HG03469 (cell line): ENCODE measurements around the gene INTS2.
"Not testable (repeated sequence)": the region's sequence is repeated elsewhere in the genome, so short reads cannot be mapped to it uniquely, and the experiment has no call there.

ENCODE experiments used
- ATAC-seq: cut with Tn5 transposase; IDR thresholded peaks from one replicate; pipeline ENCODE4 v1.9.1; 2021; ENCODE audit warnings: mild to moderate bottlenecking, moderate library complexity, moderate number of reproducible peaks; ENCODE audit not compliant: unreplicated experiment

INTS2 gene

GRCh38 chr17:61894310-61894709, 33.5 kb downstream of the INTS2 start:
- ATAC-seq: not testable (repeated sequence)

GRCh38 chr17:61887733-61888132, 40.0 kb downstream of the INTS2 start:
- ATAC-seq: not testable (repeated sequence)

GRCh38 chr17:61885865-61886264, 41.9 kb downstream of the INTS2 start:
- not testable (repeated sequence) for ATAC-seq

- no peak for ATAC-seq
These were observed 42.9 kb downstream of the INTS2 start for GRCh38 chr17:61884864-61885263.

- ATAC-seq: no peak
These were observed 47.1 kb downstream of the INTS2 start for GRCh38 chr17:61880589-61881102.

- no peak for ATAC-seq
These were observed 48.7 kb downstream of the INTS2 start for GRCh38 chr17:61878984-61879612.

GRCh38 chr17:61878520-61878919, 49.3 kb downstream of the INTS2 start:
- ATAC-seq: no peak

GRCh38 chr17:61877837-61878236, 49.9 kb downstream of the INTS2 start:
- no peak for ATAC-seq

GRCh38 chr17:61875804-61876203, 52.0 kb downstream of the INTS2 start:
- no peak for ATAC-seq

GRCh38 chr17:61875285-61875684, 52.5 kb downstream of the INTS2 start:
- no peak for ATAC-seq

GRCh38 chr17:61874075-61874474, 53.7 kb downstream of the INTS2 start:
- ATAC-seq: no peak

- no peak for ATAC-seq
These were observed 55.7 kb downstream of the INTS2 start for GRCh38 chr17:61872099-61872498.

- no peak for ATAC-seq
These were observed 58.6 kb downstream of the INTS2 start for GRCh38 chr17:61869138-61869537.

GRCh38 chr17:61868074-61868473, 59.7 kb downstream of the INTS2 start:
- no peak for ATAC-seq

GRCh38 chr17:61867033-61867432, 60.7 kb downstream of the INTS2 start:
- no peak for ATAC-seq

GRCh38 chr17:61863801-61864126, 64.0 kb downstream of the INTS2 start:
- ATAC-seq: peak; percentile 5

- peak; percentile 58 for ATAC-seq
These were observed 64.6 kb downstream of the INTS2 start, which contains the start of gene BRIP1 for GRCh38 chr17:61862975-61863800. BRIP1 (minus strand) TSS chr17:61863528; CDS start chr17:61861539, 1,989 bp downstream.

GRCh38 chr17:61862105-61862574, 65.6 kb downstream of the INTS2 start:
- no peak for ATAC-seq

- ATAC-seq: not testable (repeated sequence)
These were observed 67.4 kb downstream of the INTS2 start for GRCh38 chr17:61860397-61860796.

GRCh38 chr17:61856035-61856434, 71.7 kb downstream of the INTS2 start:
- no peak for ATAC-seq

GRCh38 chr17:61852857-61853256, 74.9 kb downstream of the INTS2 start:
- no peak for ATAC-seq

GRCh38 chr17:61849674-61850073, 78.1 kb downstream of the INTS2 start:
- no peak for ATAC-seq
